NCI-H82 (cell line): ENCODE data around the gene OR6F1.
"Not testable (repeated sequence)": the region's sequence is repeated elsewhere in the genome, so short reads cannot be mapped to it uniquely, and the experiment has no call there.

Source experiments
- DNase-seq: peaks from one replicate; lab custom pipeline; 2025; lab: John Stamatoyannopoulos, UW

OR6F1 gene

GRCh38 chr1:247716546-247716945 is at the start of gene OR6F1:
Gene OR6F1 (minus strand): TSS chr1:247716646. CDS start chr1:247712755, 3,891 bp downstream.
- no peak for DNase-seq

GRCh38 chr1:247760456-247760855 is 44.0 kb upstream of the OR6F1 start, which contains the start of gene OR1C1:
Gene OR1C1 (minus strand): TSS chr1:247760556. CDS start chr1:247758406, 2,150 bp downstream.
- no peak for DNase-seq

- DNase-seq: not testable (repeated sequence)
Measured at GRCh38 chr1:247754311-247754710, 37.9 kb upstream of the OR6F1 start.

- DNase-seq: no peak
Measured at GRCh38 chr1:247749870-247750269, 33.4 kb upstream of the OR6F1 start.

GRCh38 chr1:247748041-247748440 is 31.6 kb upstream of the OR6F1 start, which contains the start of gene OR14A2:
Gene OR14A2 (minus strand): TSS chr1:247748141.
- DNase-seq: no peak

- no peak for DNase-seq
Measured at GRCh38 chr1:247747616-247748015, 31.2 kb upstream of the OR6F1 start.

- DNase-seq: no peak
Measured at GRCh38 chr1:247746391-247746935, 30.0 kb upstream of the OR6F1 start.

- DNase-seq: not testable (repeated sequence)
Measured at GRCh38 chr1:247742215-247742760, 25.8 kb upstream of the OR6F1 start.

GRCh38 chr1:247741756-247742155 is 25.3 kb upstream of the OR6F1 start:
- DNase-seq: no peak

GRCh38 chr1:247740721-247741120 is 24.3 kb upstream of the OR6F1 start:
- no peak for DNase-seq

- DNase-seq: no peak
Measured at GRCh38 chr1:247738315-247738714, 21.9 kb upstream of the OR6F1 start, which contains the start of gene OR14K1. Gene OR14K1 (plus strand): TSS chr1:247738615. CDS start chr1:247738615, 0 bp downstream.

- no peak for DNase-seq
Measured at GRCh38 chr1:247721222-247721621, 4.8 kb upstream of the OR6F1 start.

- DNase-seq: no peak
Measured at GRCh38 chr1:247713753-247714152, 2.7 kb downstream of the OR6F1 start.

- DNase-seq: not testable (repeated sequence)
Measured at GRCh38 chr1:247710681-247711080, 5.8 kb downstream of the OR6F1 start.

- DNase-seq: no peak
Measured at GRCh38 chr1:247701338-247701737, 15.1 kb downstream of the OR6F1 start.

GRCh38 chr1:247681288-247681897 is 35.1 kb downstream of the OR6F1 start:
- peak; percentile 87 for DNase-seq

- no peak for DNase-seq
Measured at GRCh38 chr1:247680171-247680570, 36.3 kb downstream of the OR6F1 start.

- DNase-seq: no peak
Measured at GRCh38 chr1:247679639-247680038, 36.8 kb downstream of the OR6F1 start, which contains the start of gene OR13G1. Gene OR13G1 (minus strand): TSS chr1:247679739. CDS start chr1:247673041, 6,698 bp downstream.

- no peak for DNase-seq
Measured at GRCh38 chr1:247669225-247669624, 47.2 kb downstream of the OR6F1 start.
